Measurements from ENCODE around the gene TBC1D9. TPM values are rescaled to one million over a fixed set of nuclear protein-coding genes. Genes with fewer than 3 reads are reported as not detected.

TBC1D9 gene
- total and polyA plus RNA-seq, 2 of the 13 experiments (the other 11 are each of a cell fraction or from before 2014, with no cell fraction given), result 11.9 to 12.2 TPM

DNA sequence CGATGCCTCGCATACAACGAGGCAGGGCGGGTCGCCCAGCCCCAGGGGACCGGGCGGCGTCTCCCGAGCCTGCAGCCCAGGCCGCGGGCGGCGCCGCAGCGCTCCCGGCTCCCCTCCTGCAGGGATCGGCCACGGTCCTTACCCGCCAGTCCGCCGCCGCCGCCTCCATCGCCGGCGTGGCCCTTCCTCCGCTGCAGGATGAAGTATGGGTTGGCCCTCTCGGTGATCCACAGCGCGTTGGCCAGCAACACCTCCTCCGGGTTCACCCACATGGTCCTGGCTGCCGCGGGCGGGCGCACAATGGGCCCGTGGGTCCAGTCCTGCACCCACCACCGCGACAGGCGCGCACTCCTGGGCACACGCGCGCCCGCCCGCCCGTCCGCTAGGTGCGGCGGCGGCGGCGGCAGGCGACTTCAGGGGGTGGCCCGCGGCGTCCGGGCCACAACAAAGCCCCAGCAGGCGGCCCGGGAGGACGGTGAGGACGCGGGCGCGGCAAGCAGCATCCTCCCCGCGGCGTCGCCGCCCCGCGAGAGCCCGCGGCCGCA lies 339 bp downstream of the TBC1D9 start (continued):
- TF ChIP-seq ZNF552 (CRISPR knock-in tag; IDR thresholded peaks at IDR 0.05; ENCODE audit: borderline replicate concordance) (no peak), ZNF282 (IDR thresholded peaks at IDR 0.05; ENCODE audit: partially characterized antibody) (no peak), ZNF446 (CRISPR knock-in tag; IDR thresholded peaks at IDR 0.05) (no peak), ZNF777 (CRISPR knock-in tag; IDR thresholded peaks at IDR 0.05) (0 out of 2 replicates have a peak, but pooled peaks have one; percentile 7), ZNF530 (CRISPR knock-in tag; IDR thresholded peaks at IDR 0.05; ENCODE audit: low read depth) (no peak), ZBTB7A (CRISPR knock-in tag; IDR thresholded peaks at IDR 0.05) (no peak), TCF7 (IDR thresholded peaks at IDR 0.05; ENCODE audit: low read depth) (no peak), JUNB (CRISPR knock-in tag; IDR thresholded peaks at IDR 0.05; ENCODE audit: borderline replicate concordance) (no peak), U2AF1 (optimal IDR thresholded peaks at IDR 0.05; ENCODE audit: low read depth, low read length) (no peak), ZNF761 (CRISPR knock-in tag; conservative IDR thresholded peaks at IDR 0.05) (peak; percentile 6; the same call in 1 of the 2 replicates), ZNF44 (CRISPR knock-in tag; IDR thresholded peaks at IDR 0.05) (no peak), ZKSCAN1 (IDR thresholded peaks at IDR 0.05; ENCODE audit: low read length) (no peak), ZNF33A (CRISPR knock-in tag; IDR thresholded peaks at IDR 0.05; ENCODE audit: borderline replicate concordance) (no peak), CBFB (CRISPR knock-in tag; IDR thresholded peaks at IDR 0.05) (no peak), POGZ (CRISPR knock-in tag; IDR thresholded peaks at IDR 0.05) (0 out of 2 replicates have a peak, but pooled peaks have one; percentile 7), PHF21A (CRISPR knock-in tag; IDR thresholded peaks at IDR 0.05) (no peak), EP300 (IDR thresholded peaks at IDR 0.05; ENCODE audit: low read depth in 2 of 2, low read length in 2 of 2) (no peak), EP300 (CRISPR knock-in tag; IDR thresholded peaks at IDR 0.05; ENCODE audit: borderline replicate concordance) (no peak), ZNF672 (CRISPR knock-in tag; IDR thresholded peaks at IDR 0.05) (no peak), SIX4 (CRISPR knock-in tag; IDR thresholded peaks at IDR 0.05) (no peak)
- TF ChIP-seq, protein P1, sequence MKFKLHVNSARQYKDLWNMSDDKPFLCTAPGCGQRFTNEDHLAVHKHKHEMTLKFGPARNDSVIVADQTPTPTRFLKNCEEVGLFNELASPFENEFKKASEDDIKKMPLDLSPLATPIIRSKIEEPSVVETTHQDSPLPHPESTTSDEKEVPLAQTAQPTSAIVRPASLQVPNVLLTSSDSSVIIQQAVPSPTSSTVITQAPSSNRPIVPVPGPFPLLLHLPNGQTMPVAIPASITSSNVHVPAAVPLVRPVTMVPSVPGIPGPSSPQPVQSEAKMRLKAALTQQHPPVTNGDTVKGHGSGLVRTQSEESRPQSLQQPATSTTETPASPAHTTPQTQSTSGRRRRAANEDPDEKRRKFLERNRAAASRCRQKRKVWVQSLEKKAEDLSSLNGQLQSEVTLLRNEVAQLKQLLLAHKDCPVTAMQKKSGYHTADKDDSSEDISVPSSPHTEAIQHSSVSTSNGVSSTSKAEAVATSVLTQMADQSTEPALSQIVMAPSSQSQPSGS (CRISPR knock-in tag; IDR thresholded peaks at IDR 0.05), result no peak
- TF ChIP-seq, protein P2, sequence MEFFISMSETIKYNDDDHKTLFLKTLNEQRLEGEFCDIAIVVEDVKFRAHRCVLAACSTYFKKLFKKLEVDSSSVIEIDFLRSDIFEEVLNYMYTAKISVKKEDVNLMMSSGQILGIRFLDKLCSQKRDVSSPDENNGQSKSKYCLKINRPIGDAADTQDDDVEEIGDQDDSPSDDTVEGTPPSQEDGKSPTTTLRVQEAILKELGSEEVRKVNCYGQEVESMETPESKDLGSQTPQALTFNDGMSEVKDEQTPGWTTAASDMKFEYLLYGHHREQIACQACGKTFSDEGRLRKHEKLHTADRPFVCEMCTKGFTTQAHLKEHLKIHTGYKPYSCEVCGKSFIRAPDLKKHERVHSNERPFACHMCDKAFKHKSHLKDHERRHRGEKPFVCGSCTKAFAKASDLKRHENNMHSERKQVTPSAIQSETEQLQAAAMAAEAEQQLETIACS (CRISPR knock-in tag; IDR thresholded peaks at IDR 0.05), result peak; percentile 48; the same call in 1 of the 2 replicates
- TF ChIP-seq, protein P3, sequence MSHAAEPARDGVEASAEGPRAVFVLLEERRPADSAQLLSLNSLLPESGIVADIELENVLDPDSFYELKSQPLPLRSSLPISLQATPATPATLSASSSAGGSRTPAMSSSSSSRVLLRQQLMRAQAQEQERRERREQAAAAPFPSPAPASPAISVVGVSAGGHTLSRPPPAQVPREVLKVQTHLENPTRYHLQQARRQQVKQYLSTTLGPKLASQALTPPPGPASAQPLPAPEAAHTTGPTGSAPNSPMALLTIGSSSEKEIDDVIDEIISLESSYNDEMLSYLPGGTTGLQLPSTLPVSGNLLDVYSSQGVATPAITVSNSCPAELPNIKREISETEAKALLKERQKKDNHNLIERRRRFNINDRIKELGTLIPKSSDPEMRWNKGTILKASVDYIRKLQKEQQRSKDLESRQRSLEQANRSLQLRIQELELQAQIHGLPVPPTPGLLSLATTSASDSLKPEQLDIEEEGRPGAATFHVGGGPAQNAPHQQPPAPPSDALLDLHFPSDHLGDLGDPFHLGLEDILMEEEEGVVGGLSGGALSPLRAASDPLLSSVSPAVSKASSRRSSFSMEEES (CRISPR knock-in tag; IDR thresholded peaks at IDR 0.05), result no peak
- TF ChIP-seq, protein P4, sequence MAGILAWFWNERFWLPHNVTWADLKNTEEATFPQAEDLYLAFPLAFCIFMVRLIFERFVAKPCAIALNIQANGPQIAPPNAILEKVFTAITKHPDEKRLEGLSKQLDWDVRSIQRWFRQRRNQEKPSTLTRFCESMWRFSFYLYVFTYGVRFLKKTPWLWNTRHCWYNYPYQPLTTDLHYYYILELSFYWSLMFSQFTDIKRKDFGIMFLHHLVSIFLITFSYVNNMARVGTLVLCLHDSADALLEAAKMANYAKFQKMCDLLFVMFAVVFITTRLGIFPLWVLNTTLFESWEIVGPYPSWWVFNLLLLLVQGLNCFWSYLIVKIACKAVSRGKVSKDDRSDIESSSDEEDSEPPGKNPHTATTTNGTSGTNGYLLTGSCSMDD (CRISPR knock-in tag; IDR thresholded peaks at IDR 0.05), result no peak
- TF ChIP-seq, protein P5, sequence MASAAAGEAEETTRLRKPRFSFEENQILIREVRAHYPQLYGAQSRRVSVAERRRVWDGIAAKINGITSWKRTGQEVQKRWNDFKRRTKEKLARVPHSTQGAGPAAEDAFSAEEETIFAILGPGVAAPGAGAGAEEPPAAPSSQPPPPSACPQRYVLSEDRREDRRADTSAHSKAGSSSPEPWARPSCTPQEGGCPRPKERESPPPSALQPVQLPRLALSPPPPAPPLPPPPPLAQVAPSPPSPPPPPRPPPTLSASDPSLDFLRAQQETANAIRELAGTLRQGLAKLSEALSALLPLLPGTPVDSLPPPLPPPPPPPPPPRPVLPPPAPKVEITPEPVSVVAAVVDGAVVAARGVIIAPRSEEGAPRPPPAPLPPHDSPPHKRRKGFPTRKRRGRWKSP (CRISPR knock-in tag; IDR thresholded peaks at IDR 0.05), result no peak

All from HepG2 (cell line).